Measurements from ENCODE around the gene VAC14.
A peak's percentile ranks its signal among the peaks of the same experiment; 100 is the strongest.

VAC14 gene

DNA sequence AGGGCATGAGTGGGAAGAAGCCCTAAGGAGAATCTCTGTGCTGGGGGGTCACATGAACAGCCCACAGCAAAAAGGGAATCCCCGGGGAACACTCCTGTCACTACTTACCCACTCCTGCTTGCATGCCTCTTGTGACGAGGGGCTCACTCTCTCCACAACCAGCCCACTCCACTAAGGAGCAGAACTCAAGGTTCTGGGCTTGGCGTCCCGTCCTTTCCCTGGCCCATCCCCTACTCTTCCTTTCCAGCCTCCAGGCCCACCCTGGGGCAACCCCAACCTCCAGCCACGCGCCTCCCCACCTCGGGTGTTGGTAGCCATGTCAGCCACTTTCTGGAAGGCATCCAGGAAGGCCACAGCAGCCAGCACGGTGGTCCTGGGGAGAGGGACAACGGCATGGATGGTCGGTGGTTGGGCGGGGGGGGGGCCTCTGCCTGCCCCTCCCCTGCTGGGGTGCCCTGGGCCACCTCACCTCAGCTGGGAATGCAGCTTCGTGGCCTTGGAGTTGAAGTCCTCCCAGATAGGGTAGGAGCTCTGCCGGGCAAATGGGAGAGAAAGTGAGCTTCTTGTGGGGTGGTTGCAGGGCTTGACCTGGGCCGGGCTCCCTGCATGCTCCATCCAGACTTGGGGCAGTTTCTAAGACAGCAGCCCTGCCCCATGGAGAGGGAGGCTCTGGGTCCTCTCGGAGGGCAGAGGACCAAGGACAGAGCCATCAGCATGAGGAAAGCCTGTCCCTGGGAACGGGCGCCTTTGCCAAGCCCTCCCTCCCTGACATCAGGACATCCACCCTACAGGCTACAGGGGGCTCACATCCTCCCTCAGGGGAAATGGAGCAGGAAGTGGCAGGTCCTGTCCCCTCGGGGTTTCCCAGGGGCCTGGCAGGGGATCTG is 120.2 kb downstream of the VAC14 start:
- TF ChIP-seq, protein P1, sequence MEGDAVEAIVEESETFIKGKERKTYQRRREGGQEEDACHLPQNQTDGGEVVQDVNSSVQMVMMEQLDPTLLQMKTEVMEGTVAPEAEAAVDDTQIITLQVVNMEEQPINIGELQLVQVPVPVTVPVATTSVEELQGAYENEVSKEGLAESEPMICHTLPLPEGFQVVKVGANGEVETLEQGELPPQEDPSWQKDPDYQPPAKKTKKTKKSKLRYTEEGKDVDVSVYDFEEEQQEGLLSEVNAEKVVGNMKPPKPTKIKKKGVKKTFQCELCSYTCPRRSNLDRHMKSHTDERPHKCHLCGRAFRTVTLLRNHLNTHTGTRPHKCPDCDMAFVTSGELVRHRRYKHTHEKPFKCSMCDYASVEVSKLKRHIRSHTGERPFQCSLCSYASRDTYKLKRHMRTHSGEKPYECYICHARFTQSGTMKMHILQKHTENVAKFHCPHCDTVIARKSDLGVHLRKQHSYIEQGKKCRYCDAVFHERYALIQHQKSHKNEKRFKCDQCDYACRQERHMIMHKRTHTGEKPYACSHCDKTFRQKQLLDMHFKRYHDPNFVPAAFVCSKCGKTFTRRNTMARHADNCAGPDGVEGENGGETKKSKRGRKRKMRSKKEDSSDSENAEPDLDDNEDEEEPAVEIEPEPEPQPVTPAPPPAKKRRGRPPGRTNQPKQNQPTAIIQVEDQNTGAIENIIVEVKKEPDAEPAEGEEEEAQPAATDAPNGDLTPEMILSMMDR (IDR thresholded peaks at IDR 0.05; ENCODE audit: low read depth, low read length): no peak
- H3K4me3 ChIP-seq (ENCODE audit: low read depth, low read length): no peak overlapping the region

DNA sequence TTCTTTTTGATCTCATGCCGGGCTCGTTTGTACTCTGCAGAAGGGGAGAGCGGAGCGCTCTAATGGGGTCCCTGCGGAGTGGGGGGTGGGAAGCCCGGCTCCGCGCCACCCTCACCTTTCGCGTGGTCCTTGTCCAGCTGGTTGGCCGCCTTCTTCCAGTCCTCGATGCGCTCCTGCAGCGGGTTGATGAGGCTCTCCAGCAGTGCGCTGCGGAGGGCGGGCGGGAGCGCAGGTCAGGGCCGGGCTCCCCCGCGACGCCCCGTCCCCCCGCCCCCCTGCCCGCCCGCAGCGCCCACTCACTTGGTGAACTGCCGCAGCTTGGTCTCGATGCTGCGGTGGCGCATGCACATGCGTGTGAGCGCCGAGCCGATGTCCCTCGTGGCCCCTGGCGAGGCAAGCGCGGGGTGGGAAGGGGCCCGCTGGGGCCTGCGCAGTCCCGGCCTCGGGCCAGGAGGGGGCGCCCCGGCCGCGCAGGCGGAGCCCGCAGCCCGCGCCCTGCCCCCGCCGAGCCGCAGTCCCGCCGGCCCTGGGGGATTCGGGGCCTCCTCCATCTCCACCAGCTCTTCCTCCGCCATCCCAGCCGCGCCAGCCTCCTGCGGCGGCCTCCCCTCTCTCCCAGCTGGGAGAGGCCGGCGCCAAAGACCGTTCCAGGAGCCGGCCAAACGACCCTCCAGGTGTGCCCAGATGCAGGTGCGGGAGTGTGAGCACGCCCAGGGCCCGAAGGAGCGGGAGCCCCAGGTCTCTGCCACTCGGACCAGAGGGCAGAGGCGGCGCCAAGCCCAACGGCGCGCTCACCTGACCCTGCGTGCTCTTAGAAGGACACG is 121.1 kb downstream of the VAC14 start:
- H3K4me3 ChIP-seq (ENCODE audit: low read depth, low read length): no peak overlapping the region
- TF ChIP-seq, protein P1 (IDR thresholded peaks at IDR 0.05; ENCODE audit: low read depth, low read length): peak; percentile 29; the same call in 1 of the 2 replicates

DNA sequence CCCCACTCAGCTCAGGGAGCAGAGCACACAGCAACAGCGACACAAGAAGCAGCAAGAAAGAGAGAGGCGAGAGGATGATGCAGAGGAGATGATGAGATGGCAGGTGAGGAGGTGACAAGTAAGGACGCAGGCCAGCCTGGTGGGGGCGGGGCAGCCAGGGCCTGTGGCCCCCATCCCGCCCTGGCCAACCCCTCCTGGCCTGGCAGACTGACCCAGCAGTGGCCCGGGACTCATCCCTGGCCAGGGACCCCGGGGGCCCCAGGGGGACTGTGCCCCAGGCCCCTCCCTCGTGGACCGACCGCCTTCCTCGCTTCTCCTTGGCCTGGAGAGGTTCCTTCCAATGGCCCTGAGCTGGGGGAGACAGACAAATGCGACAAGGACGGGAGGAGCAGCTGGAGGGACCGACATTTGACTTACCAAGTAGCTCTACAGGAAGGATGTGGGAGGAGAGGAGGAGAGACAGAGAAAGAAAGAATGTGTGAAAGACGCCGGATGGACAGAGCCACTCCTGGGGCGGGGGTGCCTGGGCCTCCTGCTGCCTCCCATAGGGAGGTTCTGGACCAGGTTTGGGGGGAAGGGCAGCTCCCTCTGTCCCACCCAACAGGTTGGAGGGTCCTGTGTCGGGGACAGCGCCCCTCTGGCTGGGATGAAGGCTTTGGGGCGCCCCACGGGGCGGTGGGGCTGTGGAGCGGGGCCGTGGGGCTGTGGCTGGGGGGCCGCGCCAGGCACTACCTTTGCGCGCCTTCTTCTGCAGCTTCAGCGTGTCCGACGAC is 121.9 kb downstream of the VAC14 start:
- H3K4me3 ChIP-seq (ENCODE audit: low read depth, low read length): no peak overlapping the region
- TF ChIP-seq, protein P1 (IDR thresholded peaks at IDR 0.05; ENCODE audit: low read depth, low read length): no peak

DNA sequence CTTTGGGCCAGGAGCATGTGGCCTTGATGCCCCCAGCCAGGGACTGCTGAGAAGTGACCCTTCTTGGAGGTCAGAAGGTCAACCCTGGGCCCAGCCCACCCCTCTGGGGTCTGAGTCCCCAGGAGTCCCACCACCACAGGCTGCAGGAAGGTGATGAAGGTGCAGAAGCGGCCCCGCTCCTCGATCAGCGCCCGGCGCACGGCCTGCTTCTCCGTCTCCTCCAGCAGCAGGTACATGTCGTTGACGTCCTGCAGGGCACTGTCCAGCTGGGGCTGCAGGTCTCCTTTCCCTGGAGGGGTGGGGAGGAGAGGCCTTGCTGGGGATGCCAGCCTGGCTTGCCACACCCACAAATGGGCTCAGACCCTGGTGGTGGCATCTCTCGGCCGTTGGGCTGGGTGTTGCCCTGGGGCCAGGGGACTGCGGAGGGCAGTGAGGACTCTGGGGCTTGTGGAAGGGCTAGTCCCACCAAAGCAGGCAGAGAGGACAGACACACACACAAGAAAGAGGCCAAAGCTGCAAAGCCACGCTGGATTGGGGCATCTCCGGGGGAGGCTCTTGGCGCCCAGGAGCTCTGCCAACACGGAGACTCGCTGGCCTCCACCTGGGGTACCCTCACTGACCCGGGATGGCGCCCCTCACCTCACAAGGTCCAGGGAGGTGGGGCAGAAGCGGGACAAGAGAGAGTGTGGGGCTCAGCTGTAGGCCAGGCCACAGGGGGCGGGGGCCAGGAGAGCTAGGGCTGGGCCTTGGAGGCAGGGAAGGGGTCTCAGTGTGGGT is 122.6 kb downstream of the VAC14 start:
- H3K4me3 ChIP-seq (ENCODE audit: low read depth, low read length): no peak overlapping the region
- TF ChIP-seq, protein P1 (IDR thresholded peaks at IDR 0.05; ENCODE audit: low read depth, low read length): no peak

DNA sequence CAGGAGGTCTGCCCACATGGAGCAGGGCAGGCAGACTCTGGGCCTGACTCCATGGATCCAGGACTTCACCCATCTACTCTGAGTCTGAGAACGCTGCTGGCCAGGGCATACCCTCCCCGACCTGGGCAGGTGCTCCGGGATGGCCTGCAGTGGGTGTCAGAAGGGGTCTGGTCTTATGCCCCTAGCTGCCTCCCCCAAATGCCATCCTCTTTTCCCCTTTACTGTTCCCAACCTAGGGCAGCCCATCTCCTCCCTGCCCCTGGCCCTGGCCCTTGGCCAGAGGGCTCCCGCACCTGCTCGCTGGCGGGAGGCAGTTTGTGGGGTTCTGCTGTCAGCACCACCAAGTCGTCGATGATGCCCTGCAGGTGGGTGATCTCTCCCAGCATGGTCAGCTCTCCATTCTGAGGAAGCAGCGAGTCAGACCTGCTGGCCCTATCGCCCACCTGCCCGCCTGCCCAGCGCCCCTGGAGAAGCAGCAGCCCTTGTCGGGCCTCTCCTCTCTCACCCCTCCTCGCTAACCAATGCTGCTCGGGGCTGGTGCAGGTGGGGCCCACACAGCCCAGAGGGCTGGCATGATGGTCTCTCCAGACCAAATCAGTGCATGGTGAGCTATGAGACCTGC is 123.3 kb downstream of the VAC14 start:
- TF ChIP-seq, protein P1 (IDR thresholded peaks at IDR 0.05; ENCODE audit: low read depth, low read length): no peak
- H3K4me3 ChIP-seq (ENCODE audit: low read depth, low read length): no peak overlapping the region
